SH-SY5Y (cell line): ENCODE measurements around the gene DNAJB12.

ENCODE experiments used
- GATA2 ChIP-seq: IDR thresholded peaks from 2 replicates; pipeline ENCODE4 v1.6.1; 2011; ENCODE audit warnings: mild to moderate bottlenecking, low read depth, low read length
- GATA3 ChIP-seq: IDR thresholded peaks from 2 replicates; pipeline ENCODE4 v1.6.1; 2011; ENCODE audit warnings: low read depth, mild to moderate bottlenecking, low read length, moderate library complexity

Gene DNAJB12

GRCh38 chr10:72315054-72315453 is 39.7 kb downstream of the DNAJB12 start:
- no peak for TF ChIP-seq GATA2
- TF ChIP-seq GATA3: no peak

- TF ChIP-seq GATA3: no peak
- no peak for TF ChIP-seq GATA2
Measured at GRCh38 chr10:72314263-72314662, 40.5 kb downstream of the DNAJB12 start.

GRCh38 chr10:72312865-72313391 is 41.8 kb downstream of the DNAJB12 start:
- TF ChIP-seq GATA2 (no peak), GATA3 (no peak)

- TF ChIP-seq GATA2 (no peak), GATA3 (no peak)
Measured at GRCh38 chr10:72311667-72312066, 43.1 kb downstream of the DNAJB12 start.

GRCh38 chr10:72310636-72311035 is 44.1 kb downstream of the DNAJB12 start:
- TF ChIP-seq GATA2: no peak
- no peak for TF ChIP-seq GATA3

GRCh38 chr10:72310241-72310633 is 44.5 kb downstream of the DNAJB12 start:
- TF ChIP-seq GATA3 (no peak), GATA2 (no peak)

GRCh38 chr10:72309290-72310240 is 45.2 kb downstream of the DNAJB12 start:
- TF ChIP-seq GATA2 (no peak), GATA3 (no peak)

- no peak for TF ChIP-seq GATA2
- no peak for TF ChIP-seq GATA3
Measured at GRCh38 chr10:72308320-72308987, 46.3 kb downstream of the DNAJB12 start.

- no peak for TF ChIP-seq GATA3
- no peak for TF ChIP-seq GATA2
Measured at GRCh38 chr10:72306215-72306760, 48.4 kb downstream of the DNAJB12 start.

GRCh38 chr10:72303424-72304128 is 51.1 kb downstream of the DNAJB12 start:
- TF ChIP-seq GATA3 (no peak), GATA2 (no peak)

- TF ChIP-seq GATA2 (no peak), GATA3 (no peak)
Measured at GRCh38 chr10:72298592-72299519, 55.9 kb downstream of the DNAJB12 start.

- TF ChIP-seq GATA3: no peak
- no peak for TF ChIP-seq GATA2
Measured at GRCh38 chr10:72297805-72298591, 56.7 kb downstream of the DNAJB12 start.

- TF ChIP-seq GATA3: no peak
- no peak for TF ChIP-seq GATA2
Measured at GRCh38 chr10:72297281-72297804, 57.4 kb downstream of the DNAJB12 start.
